ENCODE measurements around the gene SASH1.

Gene SASH1

DNA sequence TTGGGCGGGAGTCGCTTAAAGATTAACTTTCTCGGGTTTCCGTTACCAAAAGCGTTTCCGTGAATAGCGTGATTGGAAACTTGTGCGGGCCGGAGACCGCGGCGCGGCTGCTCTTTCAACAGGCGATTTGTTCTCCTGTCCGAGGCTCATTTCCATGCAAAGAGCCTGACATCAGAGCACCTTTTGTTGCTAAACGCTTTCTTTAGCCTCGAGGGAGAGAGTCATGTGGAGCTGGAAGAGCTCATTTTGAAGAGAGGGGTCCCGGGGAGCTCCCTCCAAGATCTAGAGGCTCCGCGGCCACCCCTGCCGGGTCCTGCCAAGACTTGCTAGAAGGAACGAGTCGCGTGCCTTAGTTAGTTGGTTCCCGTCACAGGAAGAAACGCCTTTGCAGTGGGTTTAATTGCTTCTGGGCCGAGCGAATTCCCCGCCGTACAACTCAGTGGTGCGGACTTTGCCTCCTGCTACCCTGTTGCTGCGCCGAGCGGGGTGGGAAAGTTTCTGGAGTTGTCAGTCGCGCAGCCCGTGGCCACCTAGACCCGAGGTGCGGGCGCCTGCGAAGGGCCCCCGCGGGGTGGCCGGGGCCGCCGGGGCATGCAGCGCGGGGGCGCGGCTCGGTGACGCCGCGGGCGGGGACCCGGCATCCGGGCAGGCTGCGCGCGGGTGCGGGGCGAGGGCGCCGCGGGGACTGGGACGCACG is at the start of gene SASH1:
TSS of gene SASH1 (plus strand) at position 489 of the 697 bp plus-strand sequence. CDS start 230 bp downstream, outside the sequence.
- CTCF ChIA-PET, result no interaction called here
- peak; percentile 71 for DNase-seq (ENCODE audit: extremely low spot score)
- POLR2A ChIA-PET, result interaction anchor here (1.2 to 1.7 kb wide), 3 partner anchors 13 to 162 kb away, joined by 4 to 5 read pairs (median 4); no protein-coding TSS in a partner anchor
- TF ChIP-seq ZNF384 (IDR thresholded peaks at IDR 0.05) (no peak), NFRKB (IDR thresholded peaks at IDR 0.05) (no peak), L3MBTL2 (conservative IDR thresholded peaks at IDR 0.05) (peak; percentile 91), ELF4 (IDR thresholded peaks at IDR 0.05) (no peak), TARDBP (IDR thresholded peaks at IDR 0.05) (no peak), HDGF (IDR thresholded peaks at IDR 0.05; ENCODE audit: borderline replicate concordance) (no peak), FOXA1 (IDR thresholded peaks at IDR 0.05) (no peak), FOXM1 (IDR thresholded peaks at IDR 0.05; ENCODE audit: borderline replicate concordance) (no peak; the same call in 1 of the 2 replicates), SP1 (IDR thresholded peaks at IDR 0.05) (no peak), LEF1 (IDR thresholded peaks at IDR 0.05; ENCODE audit: borderline replicate concordance) (no peak), FOXK2 (IDR thresholded peaks at IDR 0.05) (no peak), BHLHE40 (IDR thresholded peaks at IDR 0.05; ENCODE audit: borderline replicate concordance) (peak; percentile 86), CTBP1 (IDR thresholded peaks at IDR 0.05; ENCODE audit: borderline replicate concordance) (no peak), ARNT (IDR thresholded peaks at IDR 0.05) (no peak), SUZ12 (IDR thresholded peaks at IDR 0.05) (no peak)
- TF ChIP-seq, protein P1, sequence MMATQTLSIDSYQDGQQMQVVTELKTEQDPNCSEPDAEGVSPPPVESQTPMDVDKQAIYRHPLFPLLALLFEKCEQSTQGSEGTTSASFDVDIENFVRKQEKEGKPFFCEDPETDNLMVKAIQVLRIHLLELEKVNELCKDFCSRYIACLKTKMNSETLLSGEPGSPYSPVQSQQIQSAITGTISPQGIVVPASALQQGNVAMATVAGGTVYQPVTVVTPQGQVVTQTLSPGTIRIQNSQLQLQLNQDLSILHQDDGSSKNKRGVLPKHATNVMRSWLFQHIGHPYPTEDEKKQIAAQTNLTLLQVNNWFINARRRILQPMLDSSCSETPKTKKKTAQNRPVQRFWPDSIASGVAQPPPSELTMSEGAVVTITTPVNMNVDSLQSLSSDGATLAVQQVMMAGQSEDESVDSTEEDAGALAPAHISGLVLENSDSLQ (IDR thresholded peaks at IDR 0.05), result no peak

DNA sequence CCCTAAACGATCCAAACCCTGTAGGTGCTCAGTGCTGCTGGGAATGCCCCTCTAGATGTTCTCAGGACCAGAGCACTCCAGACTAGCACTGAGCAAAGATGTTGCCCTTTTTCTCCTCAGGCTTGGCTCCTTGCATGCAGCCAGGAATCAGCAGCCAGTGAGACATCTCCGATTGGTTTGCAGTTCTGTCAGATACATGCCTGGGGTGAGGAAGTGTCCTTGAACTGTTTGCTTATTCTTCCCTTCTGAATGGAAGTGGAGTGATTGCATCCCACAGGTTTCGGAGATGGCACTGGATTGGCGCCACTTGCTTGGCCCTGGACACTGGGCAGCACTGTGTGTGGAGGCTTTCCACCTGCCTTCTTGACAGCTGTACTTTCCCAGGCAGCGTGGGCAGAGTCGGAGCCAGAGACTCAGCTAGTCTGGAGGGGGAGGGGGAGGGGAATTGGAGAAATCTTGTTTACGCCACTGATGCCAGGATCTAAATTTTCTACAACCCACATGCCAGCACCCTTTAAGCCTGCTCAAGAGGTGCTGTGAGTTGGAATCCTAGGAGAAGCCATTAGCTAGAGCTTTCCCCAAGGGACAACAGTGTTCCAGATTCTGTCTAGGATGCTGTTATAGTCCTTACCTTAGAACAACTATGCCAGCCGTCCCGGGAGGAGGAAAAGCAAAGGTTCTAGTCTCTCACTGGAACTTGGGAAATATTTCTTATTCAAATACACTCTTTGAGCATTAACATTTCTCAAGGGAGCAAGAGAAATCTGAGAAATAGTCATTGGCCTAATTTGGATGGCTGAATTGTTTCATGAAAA is 49.2 kb upstream of the SASH1 start:
- ChIA-PET POLR2A (no interaction called here), CTCF (no interaction called here)
- no peak for DNase-seq (ENCODE audit: extremely low spot score)
- no peak for TF ChIP-seq LEF1 (IDR thresholded peaks at IDR 0.05; ENCODE audit: borderline replicate concordance)
- no peak for TF ChIP-seq FOXM1 (IDR thresholded peaks at IDR 0.05; ENCODE audit: borderline replicate concordance)
- TF ChIP-seq, protein P1 (IDR thresholded peaks at IDR 0.05), result no peak

DNA sequence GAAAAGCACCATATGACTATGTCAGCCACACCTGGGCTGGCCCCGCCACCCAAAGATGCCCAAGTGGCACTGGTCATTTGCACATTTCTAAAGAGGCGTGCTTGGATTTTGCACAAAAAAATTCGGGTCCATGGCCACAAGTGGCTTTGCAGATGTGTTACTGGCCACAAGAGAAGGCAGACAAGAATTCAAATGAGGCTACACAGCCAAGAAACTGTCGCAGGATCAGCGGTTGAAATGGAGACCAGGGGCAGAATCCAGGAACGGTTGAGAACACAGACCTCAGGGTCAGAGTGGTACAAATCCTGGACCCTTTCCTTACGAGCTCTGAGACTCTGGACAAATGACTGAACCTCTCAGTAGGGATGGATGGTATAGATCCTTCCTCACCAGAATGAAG is 48.6 kb upstream of the SASH1 start:
- ChIA-PET CTCF (no interaction called here), POLR2A (no interaction called here)
- DNase-seq (ENCODE audit: extremely low spot score), result no peak
- TF ChIP-seq FOXM1 (IDR thresholded peaks at IDR 0.05; ENCODE audit: borderline replicate concordance), result no peak
- TF ChIP-seq ARNT (IDR thresholded peaks at IDR 0.05), result no peak
- TF ChIP-seq FOXK2 (IDR thresholded peaks at IDR 0.05), result no peak
- no peak for TF ChIP-seq TARDBP (IDR thresholded peaks at IDR 0.05)
- TF ChIP-seq ZNF384 (IDR thresholded peaks at IDR 0.05), result no peak
- no peak for TF ChIP-seq LEF1 (IDR thresholded peaks at IDR 0.05; ENCODE audit: borderline replicate concordance)
- TF ChIP-seq BHLHE40 (IDR thresholded peaks at IDR 0.05; ENCODE audit: borderline replicate concordance), result no peak
- TF ChIP-seq CTBP1 (IDR thresholded peaks at IDR 0.05; ENCODE audit: borderline replicate concordance), result no peak
- no peak for TF ChIP-seq FOXA1 (IDR thresholded peaks at IDR 0.05)
- TF ChIP-seq NFRKB (IDR thresholded peaks at IDR 0.05), result no peak
- no peak for TF ChIP-seq SP1 (IDR thresholded peaks at IDR 0.05)
- TF ChIP-seq, protein P1 (IDR thresholded peaks at IDR 0.05), result no peak
- TF ChIP-seq SUZ12 (IDR thresholded peaks at IDR 0.05), result no peak
- no peak for TF ChIP-seq L3MBTL2 (conservative IDR thresholded peaks at IDR 0.05)

DNA sequence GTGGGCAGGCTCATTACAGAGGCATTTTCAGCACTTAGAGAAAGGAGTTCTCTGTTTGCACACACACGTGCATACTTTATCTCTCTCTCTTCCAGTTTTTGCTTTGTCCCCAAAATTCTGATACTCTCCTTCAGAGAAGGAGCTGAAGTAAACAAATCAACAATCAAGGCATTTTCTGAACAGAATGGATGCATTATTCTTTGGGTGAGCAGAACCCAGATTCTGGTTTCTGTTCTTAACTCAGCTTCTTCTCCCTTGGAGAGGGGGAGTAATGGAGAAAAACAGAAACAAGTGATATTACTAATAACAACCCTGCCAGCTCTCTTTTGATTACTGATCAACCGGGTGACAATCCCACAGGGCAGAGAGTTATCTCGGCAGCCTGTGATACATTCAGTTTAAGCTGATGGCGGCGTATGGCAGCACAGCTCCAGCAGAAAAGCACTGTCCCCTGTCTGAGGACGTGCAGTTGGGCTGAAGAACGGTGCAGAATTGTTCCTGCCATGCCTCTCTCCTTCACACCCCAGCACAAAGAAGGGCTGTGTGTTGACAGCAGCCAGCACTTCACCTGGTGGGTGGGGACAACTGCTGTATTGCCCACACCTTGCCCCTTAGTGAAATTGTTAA is 47.3 kb upstream of the SASH1 start:
- POLR2A ChIA-PET, result no interaction called here
- CTCF ChIA-PET, result no interaction called here
- TF ChIP-seq BHLHE40 (IDR thresholded peaks at IDR 0.05; ENCODE audit: borderline replicate concordance), result no peak
- TF ChIP-seq FOXA1 (IDR thresholded peaks at IDR 0.05), result no peak
- no peak for DNase-seq (ENCODE audit: extremely low spot score)

DNA sequence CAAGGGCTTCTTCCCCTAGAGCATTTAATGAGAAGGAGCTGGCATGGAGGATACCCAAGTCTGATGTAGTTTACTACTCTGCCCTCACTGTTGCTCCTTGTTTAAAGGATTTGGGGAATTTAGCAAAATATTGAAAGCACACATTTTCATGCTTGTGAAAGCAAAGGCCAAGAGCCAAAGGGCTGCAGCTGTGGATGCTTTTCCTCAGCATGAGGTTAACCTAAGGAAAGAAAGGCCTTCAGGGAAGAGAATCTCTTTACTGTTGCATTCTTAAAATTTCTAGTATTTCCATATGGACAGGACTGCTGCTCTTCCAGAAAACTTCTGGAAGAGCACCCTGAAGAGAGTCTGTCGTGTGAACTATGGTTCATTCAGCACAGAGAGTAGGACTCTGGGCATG is 45.9 kb upstream of the SASH1 start:
- ChIA-PET POLR2A (no interaction called here), CTCF (no interaction called here)
- TF ChIP-seq LEF1 (IDR thresholded peaks at IDR 0.05; ENCODE audit: borderline replicate concordance) (no peak), ZNF384 (IDR thresholded peaks at IDR 0.05) (no peak), ARNT (IDR thresholded peaks at IDR 0.05) (no peak), NFRKB (IDR thresholded peaks at IDR 0.05) (no peak)
- DNase-seq (ENCODE audit: extremely low spot score), result no peak

DNA sequence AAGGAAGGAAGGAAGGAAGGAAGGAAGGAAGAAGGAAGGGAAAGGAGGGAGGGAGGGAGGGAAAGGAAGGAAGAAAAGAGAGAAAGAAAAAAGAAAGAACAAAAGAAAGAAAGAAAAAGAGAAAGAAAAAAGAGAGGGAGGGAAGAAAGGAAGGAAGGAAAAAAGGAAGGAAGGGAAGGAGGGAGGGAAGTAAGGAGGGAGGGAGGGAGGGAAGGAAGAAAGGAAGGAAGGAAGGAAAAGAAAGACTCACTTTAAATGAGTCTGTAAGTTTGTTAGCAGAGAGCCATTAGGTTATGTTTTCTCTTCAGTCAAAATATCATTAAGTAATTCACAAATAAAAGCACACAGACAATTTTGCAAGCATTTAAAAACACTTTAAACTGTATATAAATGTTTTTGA is 44.0 kb upstream of the SASH1 start:
- ChIA-PET POLR2A (no interaction called here), CTCF (no interaction called here)
- no peak for DNase-seq (ENCODE audit: extremely low spot score)
- TF ChIP-seq HDGF (IDR thresholded peaks at IDR 0.05; ENCODE audit: borderline replicate concordance) (no peak), TARDBP (IDR thresholded peaks at IDR 0.05) (no peak), CTBP1 (IDR thresholded peaks at IDR 0.05; ENCODE audit: borderline replicate concordance) (no peak), LEF1 (IDR thresholded peaks at IDR 0.05; ENCODE audit: borderline replicate concordance) (no peak), ARNT (IDR thresholded peaks at IDR 0.05) (no peak)
- TF ChIP-seq, protein P1 (IDR thresholded peaks at IDR 0.05), result no peak
